Tibial nerve (tissue), 4 donors: ENCODE measurements around the gene MYO1H. TPM values are rescaled to one million over a fixed set of nuclear protein-coding genes. Genes with fewer than 3 reads are reported as not detected.
A peak's percentile ranks its signal among the peaks of the same experiment; 100 is the strongest.
"Not testable (repeated sequence)": the region's sequence is repeated elsewhere in the genome, so short reads cannot be mapped to it uniquely, and the experiment has no call there.

ENCODE experiments used
- DNase-seq, 2 donors: peaks; one replicate each; pipeline ENCODE4 v3.0.0-alpha.2; 2019; ENCODE audit warnings: low spot score in 2 of 2
- H3K27ac ChIP-seq, 4 donors: fragments of 200-600 bp; sonication (generic) in 3 of 4; one replicate each; pipeline ENCODE4 v1.5.1; 2017 to 2019; ENCODE audit warnings: mild to moderate bottlenecking in 1 of 4
- H3K27me3 ChIP-seq, 2 donors: fragments of 200-600 bp; sonication (generic) in 1 of 2; one replicate each; pipeline versions ENCODE4 v1.5.1 to v1.6.0; 2017 to 2019
- H3K36me3 ChIP-seq, 3 donors: fragments of 200-600 bp; sonication (generic); one replicate each; pipeline ENCODE4 v1.5.1; 2018 to 2019
- H3K4me1 ChIP-seq, 4 donors: fragments of 200-600 bp; sonication (generic) in 3 of 4; one replicate each; pipeline ENCODE4 v1.5.1; 2017 to 2019
- H3K4me3 ChIP-seq, 4 donors: fragments of 200-600 bp; sonication (generic) in 3 of 4; one replicate each; pipeline ENCODE4 v1.5.1; 2017 to 2019; ENCODE audit warnings: mild to moderate bottlenecking in 1 of 4, moderate library complexity in 1 of 4
- H3K9me3 ChIP-seq, 4 donors: fragments of 200-600 bp; sonication (generic) in 3 of 4; one replicate each; pipeline ENCODE4 v1.5.1; 2017 to 2019
- EP300 ChIP-seq, 2 donors: sonication (generic); formaldehyde crosslinking; IDR thresholded peaks; one replicate each; pipeline ENCODE4 v1.6.1; 2017; ENCODE audit warnings: antibody characterized with exemption in 2 of 2, mild to moderate bottlenecking in 1 of 2
- POLR2A ChIP-seq, 2 donors: fragments of 450-650 bp; IDR thresholded peaks; one replicate each; pipeline ENCODE4 v1.6.1; 2017; ENCODE audit warnings: antibody characterized with exemption in 2 of 2, mild to moderate bottlenecking in 2 of 2, moderate library complexity in 2 of 2
- whole genome bisulfite sequencing, 2 donors: methylation state at CpG; one replicate each; pipeline ENCODE4 v1.1.5; 2018; 5-methylcytosine and 5-hydroxymethylcytosine counted together
- total RNA-seq, 4 donors: library from RNA; depleted of rRNA; stranded (reverse); fragments of >200 nt; gene quantifications; one replicate each; pipeline ENCODE4 v1.1.0, GENCODE V29; 2016
- TF ChIP-seq, protein P1 (sequence below), 5 experiments: fragments of 200-600 bp in 3 of 5; fragments of 450-650 bp in 2 of 5; sonication (generic) in 3 of 5; IDR thresholded peaks; one replicate each; pipeline ENCODE4 v1.5.1; 2016 to 2019; ENCODE audit warnings: antibody characterized with exemption in 5 of 5, mild to moderate bottlenecking in 3 of 5, moderate library complexity in 2 of 5

Gene MYO1H
- total RNA-seq, 4 donors from 2014 or later = 0.20 TPM; not detected in 3

DNA sequence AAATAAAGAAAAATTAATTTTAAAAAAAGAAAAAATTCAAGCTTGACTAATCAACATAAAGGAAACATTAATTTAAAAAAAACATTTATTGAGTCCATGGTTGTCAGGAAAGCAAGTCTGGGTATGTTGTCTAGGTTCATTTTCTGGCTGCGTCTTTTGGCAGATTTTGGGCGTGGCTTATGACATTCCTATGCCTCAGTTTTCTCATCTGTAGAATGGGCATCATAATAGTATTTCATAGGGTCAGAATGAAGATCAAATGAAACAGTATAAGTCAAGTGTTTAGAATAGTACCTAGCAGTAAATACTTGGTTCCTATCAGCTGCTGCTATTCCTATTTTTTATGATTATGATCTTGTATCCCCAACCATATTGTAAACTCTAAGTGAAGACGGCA is 40.5 kb downstream of the MYO1H start:
- WGBS, 2 donors = 86 to 91% methylated on average over 3 of the region's 3 CpGs
- Histone ChIP-seq H3K36me3 (no peaks in the 10 kb centered on the region), H3K4me3 (no peak overlapping the region), H3K27ac (no peak overlapping the region), H3K9me3 (no peaks in the 10 kb centered on the region), H3K4me1 (peaks cover 0 to 14% (median 0%) of the 10 kb centered on the region in 4 donors), H3K27me3 (no peaks in the 10 kb centered on the region)
- TF ChIP-seq, protein P1, sequence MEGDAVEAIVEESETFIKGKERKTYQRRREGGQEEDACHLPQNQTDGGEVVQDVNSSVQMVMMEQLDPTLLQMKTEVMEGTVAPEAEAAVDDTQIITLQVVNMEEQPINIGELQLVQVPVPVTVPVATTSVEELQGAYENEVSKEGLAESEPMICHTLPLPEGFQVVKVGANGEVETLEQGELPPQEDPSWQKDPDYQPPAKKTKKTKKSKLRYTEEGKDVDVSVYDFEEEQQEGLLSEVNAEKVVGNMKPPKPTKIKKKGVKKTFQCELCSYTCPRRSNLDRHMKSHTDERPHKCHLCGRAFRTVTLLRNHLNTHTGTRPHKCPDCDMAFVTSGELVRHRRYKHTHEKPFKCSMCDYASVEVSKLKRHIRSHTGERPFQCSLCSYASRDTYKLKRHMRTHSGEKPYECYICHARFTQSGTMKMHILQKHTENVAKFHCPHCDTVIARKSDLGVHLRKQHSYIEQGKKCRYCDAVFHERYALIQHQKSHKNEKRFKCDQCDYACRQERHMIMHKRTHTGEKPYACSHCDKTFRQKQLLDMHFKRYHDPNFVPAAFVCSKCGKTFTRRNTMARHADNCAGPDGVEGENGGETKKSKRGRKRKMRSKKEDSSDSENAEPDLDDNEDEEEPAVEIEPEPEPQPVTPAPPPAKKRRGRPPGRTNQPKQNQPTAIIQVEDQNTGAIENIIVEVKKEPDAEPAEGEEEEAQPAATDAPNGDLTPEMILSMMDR (IDR thresholded peaks at IDR 0.05) = no peak
- TF ChIP-seq POLR2A (IDR thresholded peaks at IDR 0.05) (no peak), EP300 (IDR thresholded peaks at IDR 0.05) (no peak)
- DNase-seq = no peak

DNA sequence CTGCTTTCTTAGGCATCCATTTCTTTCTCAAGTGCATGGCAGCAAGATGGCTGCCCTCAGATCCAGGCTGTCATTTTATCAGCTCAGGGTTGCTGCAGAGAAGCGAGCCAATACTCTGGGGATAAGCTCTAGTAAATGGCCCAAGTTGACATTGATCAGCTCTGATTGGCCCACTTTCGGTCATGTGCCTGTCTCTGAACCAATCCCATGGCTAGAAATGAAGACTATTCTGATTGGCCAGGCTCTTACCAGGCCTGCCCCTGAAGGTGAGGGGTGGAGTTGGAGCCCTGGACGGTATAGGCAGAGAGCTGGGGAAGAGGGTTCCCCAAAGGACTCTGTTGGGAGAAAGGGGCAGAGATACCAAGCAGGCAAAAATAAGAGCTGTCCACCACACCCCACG is 41.4 kb downstream of the MYO1H start:
- no peak overlapping the region for H3K27ac ChIP-seq
- peaks cover 0 to 14% (median 0%) of the 10 kb centered on the region in 4 donors for H3K4me1 ChIP-seq
- H3K4me3 ChIP-seq = no peak overlapping the region
- H3K36me3 ChIP-seq = no peaks in the 10 kb centered on the region
- TF ChIP-seq POLR2A (IDR thresholded peaks at IDR 0.05) (no peak), EP300 (IDR thresholded peaks at IDR 0.05) (no peak)
- TF ChIP-seq, protein P1 (IDR thresholded peaks at IDR 0.05) = no peak
- no peaks in the 10 kb centered on the region for H3K27me3 ChIP-seq
- 73 to 79% methylated on average over 4 of the region's 4 CpGs for WGBS, 2 donors
- no peaks in the 10 kb centered on the region for H3K9me3 ChIP-seq
- no peak for DNase-seq

- peak in 1 of 2 donors; percentile 35 for DNase-seq
- H3K27me3 ChIP-seq = no peaks in the 10 kb centered on the region
- H3K27ac ChIP-seq = no peak overlapping the region
- no peaks in the 10 kb centered on the region for H3K4me1 ChIP-seq
- TF ChIP-seq EP300 (IDR thresholded peaks at IDR 0.05) (no peak), POLR2A (IDR thresholded peaks at IDR 0.05) (no peak)
- TF ChIP-seq, protein P1 (IDR thresholded peaks at IDR 0.05) = peak; percentile 44 to 88 (median 83)
- H3K9me3 ChIP-seq = no peaks in the 10 kb centered on the region
- H3K4me3 ChIP-seq = no peak overlapping the region
- H3K36me3 ChIP-seq = no peaks in the 10 kb centered on the region
- 40 to 44% methylated on average over 8 of the region's 8 CpGs for WGBS, 2 donors
These were observed 46.0 kb downstream of the MYO1H start for GRCh38 chr12:109393437-109394345.

- Histone ChIP-seq H3K36me3 (no peaks in the 10 kb centered on the region), H3K27ac (no peak overlapping the region), H3K9me3 (no peaks in the 10 kb centered on the region), H3K27me3 (no peaks in the 10 kb centered on the region), H3K4me3 (no peak overlapping the region), H3K4me1 (no peaks in the 10 kb centered on the region)
- 86 to 89% methylated on average over 5 of the region's 5 CpGs for WGBS, 2 donors
- TF ChIP-seq POLR2A (IDR thresholded peaks at IDR 0.05) = no peak
- TF ChIP-seq, protein P1 (IDR thresholded peaks at IDR 0.05) = no peak
- TF ChIP-seq EP300 (IDR thresholded peaks at IDR 0.05) = no peak
- DNase-seq = no peak
These were observed 47.2 kb downstream of the MYO1H start for GRCh38 chr12:109394891-109395290.

DNA sequence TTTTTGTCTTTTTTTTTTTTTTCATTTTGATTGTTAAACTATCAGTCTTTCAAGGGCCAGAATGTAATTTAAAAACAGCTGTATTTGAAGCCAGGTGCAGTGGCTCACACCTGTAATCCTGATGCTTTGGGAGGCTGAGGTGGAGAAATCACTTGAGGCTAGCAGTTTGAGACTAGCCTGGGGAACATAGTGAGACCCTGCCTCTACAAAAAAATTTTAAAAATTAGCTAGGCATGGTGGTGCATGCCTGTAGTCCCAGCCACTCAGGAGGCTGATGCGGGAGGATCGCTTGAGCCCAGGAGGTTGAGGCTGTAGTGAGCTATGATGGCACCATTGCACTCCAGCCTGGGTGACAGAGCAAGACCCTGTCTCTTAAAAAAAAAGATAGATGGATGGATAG is 57.1 kb downstream of the MYO1H start:
- not testable (repeated sequence) for H3K36me3 ChIP-seq, H3K27ac ChIP-seq, H3K9me3 ChIP-seq, DNase-seq, H3K4me1 ChIP-seq, H3K27me3 ChIP-seq, H3K4me3 ChIP-seq
- WGBS, 2 donors = 99 to 100% methylated on average over 2 of the region's 2 CpGs

GRCh38 chr12:109406147-109406546 is 58.4 kb downstream of the MYO1H start:
- H3K4me3 ChIP-seq, H3K4me1 ChIP-seq, H3K9me3 ChIP-seq, H3K27ac ChIP-seq, H3K36me3 ChIP-seq, DNase-seq, H3K27me3 ChIP-seq: not testable (repeated sequence)
- WGBS, 2 donors = 96 to 98% methylated on average over 4 of the region's 4 CpGs
